Thoracic aorta (tissue), 2 donors: ENCODE results near the gene TSEN54. TPM values are rescaled to one million over a fixed set of nuclear protein-coding genes. Genes with fewer than 3 reads are reported as not detected.

ENCODE experiments used
- ATAC-seq: fragments of 150-250 bp; one replicate; pipeline ENCODE4 v1.8.0; 2017; ENCODE audit warnings: low read depth; ENCODE audit not compliant: insufficient number of reproducible peaks, low FRiP score
- DNase-seq: peaks from one replicate; pipeline ENCODE4 v3.0.0-alpha.2; 2020; ENCODE audit warnings: low spot score
- H3K27ac ChIP-seq, 2 donors: fragments of 200-600 bp; sonication (generic); 1 replicate in 1 of 2; 2 replicates in 1 of 2; pipeline ENCODE4 v1.5.1; 2016; ENCODE audit warnings: mild to moderate bottlenecking in 2 of 2, moderate library complexity in 2 of 2
- H3K27me3 ChIP-seq: fragments of 200-600 bp; sonication (generic); replicated peaks from 2 replicates; pipeline ENCODE4 v1.6.0; 2016; ENCODE audit warnings: mild to moderate bottlenecking; ENCODE audit not compliant: insufficient read depth
- H3K36me3 ChIP-seq: fragments of 200-600 bp; sonication (generic); one replicate; pipeline ENCODE4 v1.5.1; 2016
- H3K4me1 ChIP-seq, 2 donors: fragments of 200-600 bp; sonication (generic); 1 replicate in 1 of 2; 2 replicates in 1 of 2; pipeline versions ENCODE4 v1.5.1 to v1.6.0; 2016; ENCODE audit warnings: low read depth in 2 of 2, mild to moderate bottlenecking in 1 of 2; ENCODE audit not compliant: control insufficient read depth in 1 of 2
- H3K4me3 ChIP-seq: fragments of 200-600 bp; sonication (generic); 2 replicates; pipeline ENCODE4 v1.5.1; 2016; ENCODE audit warnings: mild to moderate bottlenecking
- H3K9me3 ChIP-seq: fragments of 200-600 bp; sonication (generic); 2 replicates; pipeline ENCODE4 v1.5.1; 2016
- CTCF ChIP-seq: fragments of 200-600 bp; sonication (generic); IDR thresholded peaks from one replicate; pipeline ENCODE4 v1.5.1; 2019; ENCODE audit warnings: antibody characterized with exemption
- total RNA-seq, 2 donors: library from RNA; depleted of rRNA; stranded (reverse); fragments of >200 nt; gene quantifications; one replicate each; pipeline versions ENCODE4 v1.1.0 to v1.2.3, GENCODE V29; 2016

The TSEN54 gene
- total RNA-seq, 2 donors from 2014 or later, result 17.1 to 48.6 TPM

GRCh38 chr17:75547091-75547490, 30.8 kb downstream of the TSEN54 start:
- Histone ChIP-seq H3K9me3 (no peaks in the 10 kb centered on the region), H3K36me3 (no peaks in the 10 kb centered on the region), H3K27me3 (no peaks in the 10 kb centered on the region), H3K4me3 (no peak overlapping the region), H3K4me1 (no peaks in the 10 kb centered on the region), H3K27ac (no peak overlapping the region)
- TF ChIP-seq CTCF, result no peak
- DNase-seq (no peak), ATAC-seq (no peak)

GRCh38 chr17:75548813-75549212, 32.5 kb downstream of the TSEN54 start:
- Histone ChIP-seq H3K9me3 (no peaks in the 10 kb centered on the region), H3K4me3 (no peak overlapping the region), H3K27me3 (no peaks in the 10 kb centered on the region), H3K36me3 (no peaks in the 10 kb centered on the region), H3K4me1 (peaks cover 0 to 6% of the 10 kb centered on the region in 2 donors), H3K27ac (no peak overlapping the region)
- TF ChIP-seq CTCF, result no peak
- no peak for ATAC-seq
- no peak for DNase-seq

- H3K27me3 ChIP-seq, result no peaks in the 10 kb centered on the region
- no peaks in the 10 kb centered on the region for H3K36me3 ChIP-seq
- no peaks in the 10 kb centered on the region for H3K9me3 ChIP-seq
- no peak overlapping the region for H3K27ac ChIP-seq
- TF ChIP-seq CTCF, result no peak
- H3K4me1 ChIP-seq, result peaks cover 0 to 6% of the 10 kb centered on the region in 2 donors
- no peak overlapping the region for H3K4me3 ChIP-seq
- ATAC-seq (no peak), DNase-seq (no peak)
Measured at GRCh38 chr17:75549246-75550138, 33.2 kb downstream of the TSEN54 start.

GRCh38 chr17:75550139-75550465, 33.8 kb downstream of the TSEN54 start:
- DNase-seq (no peak), ATAC-seq (no peak)
- Histone ChIP-seq H3K4me3 (no peak overlapping the region), H3K27me3 (no peaks in the 10 kb centered on the region), H3K9me3 (no peaks in the 10 kb centered on the region), H3K27ac (no peak overlapping the region), H3K4me1 (peaks cover 0 to 6% of the 10 kb centered on the region in 2 donors), H3K36me3 (no peaks in the 10 kb centered on the region)
- no peak for TF ChIP-seq CTCF

GRCh38 chr17:75551266-75551665, 34.9 kb downstream of the TSEN54 start:
- no peak overlapping the region for H3K27ac ChIP-seq
- ATAC-seq, result no peak
- no peak overlapping the region for H3K4me3 ChIP-seq
- no peak for DNase-seq
- H3K4me1 ChIP-seq, result peaks cover 0 to 6% of the 10 kb centered on the region in 2 donors
- H3K27me3 ChIP-seq, result no peaks in the 10 kb centered on the region
- TF ChIP-seq CTCF, result no peak
- H3K9me3 ChIP-seq, result no peaks in the 10 kb centered on the region
- H3K36me3 ChIP-seq, result no peaks in the 10 kb centered on the region
